Measurements from ENCODE around the gene PPP6R1. TPM values are rescaled to one million over a fixed set of nuclear protein-coding genes. Genes with fewer than 3 reads are reported as not detected.
A peak's percentile ranks its signal among the peaks of the same experiment; 100 is the strongest.

The PPP6R1 gene, protein sequence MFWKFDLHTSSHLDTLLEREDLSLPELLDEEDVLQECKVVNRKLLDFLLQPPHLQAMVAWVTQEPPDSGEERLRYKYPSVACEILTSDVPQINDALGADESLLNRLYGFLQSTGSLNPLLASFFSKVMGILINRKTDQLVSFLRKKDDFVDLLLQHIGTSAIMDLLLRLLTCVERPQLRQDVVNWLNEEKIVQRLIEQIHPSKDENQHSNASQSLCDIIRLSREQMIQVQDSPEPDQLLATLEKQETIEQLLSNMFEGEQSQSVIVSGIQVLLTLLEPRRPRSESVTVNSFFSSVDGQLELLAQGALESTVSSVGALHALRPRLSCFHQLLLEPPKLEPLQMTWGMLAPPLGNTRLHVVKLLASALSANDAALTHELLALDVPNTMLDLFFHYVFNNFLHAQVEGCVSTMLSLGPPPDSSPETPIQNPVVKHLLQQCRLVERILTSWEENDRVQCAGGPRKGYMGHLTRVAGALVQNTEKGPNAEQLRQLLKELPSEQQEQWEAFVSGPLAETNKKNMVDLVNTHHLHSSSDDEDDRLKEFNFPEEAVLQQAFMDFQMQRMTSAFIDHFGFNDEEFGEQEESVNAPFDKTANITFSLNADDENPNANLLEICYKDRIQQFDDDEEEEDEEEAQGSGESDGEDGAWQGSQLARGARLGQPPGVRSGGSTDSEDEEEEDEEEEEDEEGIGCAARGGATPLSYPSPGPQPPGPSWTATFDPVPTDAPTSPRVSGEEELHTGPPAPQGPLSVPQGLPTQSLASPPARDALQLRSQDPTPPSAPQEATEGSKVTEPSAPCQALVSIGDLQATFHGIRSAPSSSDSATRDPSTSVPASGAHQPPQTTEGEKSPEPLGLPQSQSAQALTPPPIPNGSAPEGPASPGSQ
- polyA plus RNA-seq (ENCODE audit: low read depth in 6 of 6) = 10 to 100 TPM; 21.4 to 81.1 (median 41.1) TPM

DNA sequence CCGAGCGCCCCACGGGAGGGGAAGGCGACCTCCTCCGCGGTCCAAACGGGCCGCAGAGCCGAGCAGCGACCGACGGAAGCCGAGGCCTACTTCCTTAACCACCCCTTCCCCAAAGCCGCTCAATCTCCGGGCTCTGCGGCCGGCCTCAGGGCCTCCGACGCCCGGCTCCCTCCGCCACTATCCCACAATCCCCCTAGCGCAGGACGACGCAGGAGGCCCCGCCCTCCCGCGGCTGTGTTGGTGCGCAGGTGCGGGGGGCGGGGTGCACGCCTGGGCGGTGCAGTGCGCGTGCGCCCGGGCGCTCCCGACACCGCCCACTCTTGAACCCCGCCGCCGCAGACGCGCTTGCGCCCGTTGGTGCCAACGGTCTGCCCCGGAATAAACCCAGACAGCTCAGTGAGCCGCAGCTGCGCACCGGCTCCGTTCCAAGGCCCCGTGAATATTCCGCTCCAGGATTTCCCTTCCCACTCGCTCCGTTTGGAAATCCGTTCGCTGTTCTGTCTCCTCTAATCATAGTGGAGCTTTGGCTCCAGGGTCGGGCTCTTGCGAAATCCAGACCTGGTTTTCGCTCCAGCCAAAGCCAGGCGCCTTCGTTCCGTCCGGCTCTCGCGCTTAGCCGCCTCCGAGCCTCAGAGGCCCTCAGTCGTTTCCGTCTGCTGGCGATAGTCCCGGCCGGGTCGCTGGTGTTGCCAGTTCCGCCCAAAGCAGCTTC lies at the start of gene PPP6R1:
TSS of gene PPP6R1 (minus strand) at position 190 of the 712 bp plus-strand sequence. CDS start 11,914 bp downstream, outside the sequence.
- Mint-ChIP-seq H3K4me1 (peaks cover 48 to 55% (median 51%) of the 10 kb centered on the region in 3 donors), H3K36me3 (peaks cover 0 to 25% of the 10 kb centered on the region in 2 donors)

DNA sequence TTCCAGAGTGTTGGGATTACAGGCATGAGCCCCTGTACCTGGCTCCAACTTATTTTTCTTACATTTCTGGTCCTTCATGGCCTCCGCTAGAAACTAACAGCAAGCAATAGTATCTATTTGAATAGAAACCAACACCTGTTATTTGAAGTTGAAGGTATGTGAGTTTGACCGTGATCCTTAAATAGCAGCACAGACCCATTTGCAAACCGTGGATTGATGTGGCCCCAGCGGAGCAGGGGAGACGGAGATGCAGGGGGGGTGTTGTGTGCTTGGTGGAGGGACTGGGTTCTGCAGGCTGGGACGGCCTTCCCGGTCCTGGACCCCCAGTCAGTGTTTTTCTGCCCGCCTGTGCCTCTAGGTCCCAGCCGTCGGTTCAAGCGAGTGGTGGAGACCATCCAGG lies 49.5 kb upstream of the PPP6R1 start:
- peak overlapping the region in 1 of 6 donors; percentile 44 for H3K27ac Mint-ChIP-seq
- DNase-seq (no peak), ATAC-seq (ENCODE audit: low read depth in 2 of 2) (no peak)
- H3K27me3 Mint-ChIP-seq = peaks cover 0 to under 1% (median 0%) of the 10 kb centered on the region in 3 donors
- H3K9me3 Mint-ChIP-seq = no peaks in the 10 kb centered on the region
- no peak overlapping the region for H3K4me3 Mint-ChIP-seq
- peaks cover 0 to 5% (median 3%) of the 10 kb centered on the region in 3 donors for H3K4me1 Mint-ChIP-seq
- no peaks in the 10 kb centered on the region for H3K36me3 Mint-ChIP-seq

More for the DNA sequence above, at the start of gene PPP6R1:
- peak; percentile 73 for ATAC-seq (ENCODE audit: low read depth in 2 of 2)
- peak; percentile 95 for DNase-seq
- H3K27me3 Mint-ChIP-seq = no peaks in the 10 kb centered on the region
- H3K9me3 Mint-ChIP-seq = peaks cover 0 to 1% (median 0%) of the 10 kb centered on the region in 7 donors
- peak within 1 kb of the TSS; percentile 95 to 100 (median 98) for H3K27ac Mint-ChIP-seq
- H3K4me3 Mint-ChIP-seq = peak within 1 kb of the TSS; percentile 92 to 100 (median 98)

DNA sequence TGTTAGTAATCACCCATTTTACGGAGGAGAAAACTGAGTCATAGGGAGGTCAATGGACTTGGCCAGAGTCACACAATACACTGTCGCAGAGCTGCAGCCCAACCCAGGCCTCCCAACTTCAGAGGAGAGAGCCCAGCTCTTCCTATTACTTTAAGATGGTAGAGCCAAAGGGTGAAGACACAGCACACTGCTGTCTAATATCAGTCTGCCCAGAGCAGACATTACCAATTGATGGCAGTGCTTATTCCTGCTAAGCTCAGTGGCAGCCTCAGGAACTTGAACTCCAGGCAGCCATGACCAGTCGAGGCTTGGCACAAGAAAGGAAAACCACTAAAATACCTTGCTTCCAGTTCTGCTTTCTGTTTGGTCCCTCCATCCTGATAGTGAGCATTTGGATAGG lies 47.9 kb upstream of the PPP6R1 start:
- ATAC-seq (ENCODE audit: low read depth in 2 of 2) (no peak), DNase-seq (no peak)
- Mint-ChIP-seq H3K27me3 (no peaks in the 10 kb centered on the region), H3K4me3 (no peak overlapping the region), H3K9me3 (no peaks in the 10 kb centered on the region), H3K4me1 (peaks cover 5 to 11% (median 8%) of the 10 kb centered on the region in 3 donors), H3K36me3 (no peaks in the 10 kb centered on the region), H3K27ac (no peak overlapping the region)

DNA sequence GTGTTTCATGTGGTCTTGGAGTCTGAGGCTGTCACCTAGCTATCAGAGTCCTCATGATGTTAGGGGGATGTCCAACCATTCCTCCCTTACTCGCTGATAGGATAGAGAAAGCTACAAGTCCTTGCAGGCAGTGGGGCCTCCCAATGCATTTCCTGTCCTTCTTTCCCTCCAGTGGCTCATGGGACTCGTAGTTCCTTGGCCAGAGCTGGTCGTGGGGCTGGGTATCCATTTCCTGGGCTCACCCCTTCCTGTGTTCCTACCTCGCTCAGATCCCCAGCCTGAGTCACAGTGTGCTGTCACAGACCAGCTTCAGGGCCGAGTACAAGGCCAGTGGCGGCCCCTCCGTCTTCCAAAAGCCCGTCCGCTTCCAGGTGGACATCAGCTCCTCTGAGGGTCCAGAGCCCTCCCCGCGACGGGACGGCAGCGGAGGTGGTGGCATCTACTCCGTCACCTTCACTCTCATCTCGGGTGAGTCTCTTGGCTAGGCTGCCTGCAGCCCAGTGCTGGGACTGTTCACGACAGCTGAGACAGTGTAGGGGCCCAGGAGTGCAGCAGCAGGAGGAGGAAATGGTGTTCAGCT lies 47.3 kb upstream of the PPP6R1 start:
- ATAC-seq (ENCODE audit: low read depth in 2 of 2) = no peak
- Mint-ChIP-seq H3K4me1 (peaks cover 10 to 18% (median 14%) of the 10 kb centered on the region in 3 donors), H3K4me3 (no peak overlapping the region)

DNA sequence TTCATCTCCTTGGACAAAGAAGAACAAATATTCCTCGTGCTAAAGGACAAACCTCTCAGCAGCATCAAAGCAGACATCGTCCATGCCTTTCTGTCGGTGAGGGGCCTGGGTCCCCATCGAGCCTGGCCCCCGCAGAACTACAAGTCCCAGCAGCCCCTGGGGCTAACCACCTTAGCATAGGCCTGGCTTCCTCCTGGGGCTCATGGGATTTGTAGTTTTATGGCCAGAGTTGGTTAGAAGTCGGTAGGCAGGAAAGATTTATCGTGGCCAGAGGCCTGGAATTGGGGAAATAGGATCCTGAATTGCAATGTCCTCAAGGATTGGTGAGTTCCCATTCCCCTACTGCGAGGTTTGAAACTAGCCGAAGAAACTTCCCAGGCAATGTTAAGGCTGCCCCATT lies 46.7 kb upstream of the PPP6R1 start:
- Mint-ChIP-seq H3K27ac (peak overlapping the region in 1 of 6 donors; percentile 89), H3K4me3 (peak overlapping the region in 3 of 8 donors; percentile 42 to 65 (median 59)), H3K9me3 (no peaks in the 10 kb centered on the region), H3K36me3 (no peaks in the 10 kb centered on the region), H3K4me1 (peaks cover 10 to 18% (median 15%) of the 10 kb centered on the region in 3 donors), H3K27me3 (no peaks in the 10 kb centered on the region)
- DNase-seq = peak; percentile 42
- peak; percentile 35 to 43 for ATAC-seq (ENCODE audit: low read depth in 2 of 2)

More for the DNA sequence above, 47.3 kb upstream of the PPP6R1 start:
- Mint-ChIP-seq H3K36me3 (no peaks in the 10 kb centered on the region), H3K27ac (peak overlapping the region in 1 of 6 donors; percentile 15), H3K9me3 (no peaks in the 10 kb centered on the region), H3K27me3 (no peaks in the 10 kb centered on the region)
- no peak for DNase-seq

DNA sequence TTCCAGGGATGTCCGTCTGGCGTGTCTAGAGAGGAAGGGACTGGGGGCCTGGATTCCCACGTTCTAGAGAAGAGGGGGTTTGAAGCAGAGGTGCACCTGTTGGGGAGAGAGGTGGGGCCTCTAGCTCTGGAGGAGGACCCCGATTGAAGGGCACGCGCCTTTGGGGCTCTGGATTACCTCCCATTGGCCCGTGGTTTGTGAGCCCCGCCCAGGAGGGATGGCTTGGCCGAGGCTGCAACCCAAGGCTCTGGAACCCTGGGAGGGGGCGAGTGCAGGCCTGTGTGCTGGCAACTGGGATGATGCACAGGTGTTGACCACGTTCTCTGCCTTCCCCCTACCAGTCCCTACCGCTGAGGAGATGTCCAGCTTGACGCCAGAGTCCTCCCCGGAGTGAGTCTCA lies 46.2 kb upstream of the PPP6R1 start:
- H3K27ac Mint-ChIP-seq = peak overlapping the region in 1 of 6 donors; percentile 47
- no peaks in the 10 kb centered on the region for H3K27me3 Mint-ChIP-seq
- no peak for ATAC-seq (ENCODE audit: low read depth in 2 of 2)
- no peaks in the 10 kb centered on the region for H3K36me3 Mint-ChIP-seq
- no peak for DNase-seq
- H3K9me3 Mint-ChIP-seq = no peaks in the 10 kb centered on the region
- H3K4me1 Mint-ChIP-seq = peaks cover 10 to 18% (median 15%) of the 10 kb centered on the region in 3 donors
- H3K4me3 Mint-ChIP-seq = no peak overlapping the region

DNA sequence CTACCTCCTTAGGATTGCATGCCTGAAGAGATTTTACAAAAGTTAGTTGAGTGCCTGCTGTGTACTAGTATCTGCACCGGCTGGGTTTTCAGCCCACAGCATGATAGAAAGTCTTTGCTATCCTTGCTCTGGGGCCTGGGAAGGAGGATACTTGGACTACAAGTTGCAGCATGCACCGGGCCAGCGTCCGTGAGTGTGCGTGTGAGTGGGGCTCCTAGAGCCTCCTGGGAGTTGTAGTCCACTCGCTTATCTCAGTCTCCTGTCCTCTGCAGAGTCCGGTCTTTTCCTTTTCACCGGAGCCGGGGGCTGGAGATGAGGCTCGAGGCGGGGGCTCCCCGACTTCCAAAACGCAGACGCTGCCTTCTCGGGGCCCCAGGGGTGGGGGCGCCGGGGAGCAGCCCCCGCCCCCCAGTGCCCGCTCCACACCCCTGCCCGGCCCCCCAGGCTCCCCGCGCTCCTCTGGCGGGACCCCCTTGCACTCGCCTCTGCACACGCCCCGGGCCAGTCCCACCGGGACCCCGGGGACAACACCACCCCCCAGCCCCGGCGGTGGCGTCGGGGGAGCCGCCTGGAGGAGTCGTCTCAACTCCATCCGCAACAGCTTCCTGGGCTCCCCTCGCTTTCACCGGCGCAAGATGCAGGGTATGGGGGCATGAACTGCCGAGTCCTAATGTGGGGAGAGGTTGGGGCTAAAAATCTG lies 45.6 kb upstream of the PPP6R1 start:
- H3K9me3 Mint-ChIP-seq = no peaks in the 10 kb centered on the region
- H3K4me3 Mint-ChIP-seq = peak overlapping the region in 1 of 8 donors; percentile 10
- H3K27ac Mint-ChIP-seq = peak overlapping the region in 1 of 6 donors; percentile 47
- no peaks in the 10 kb centered on the region for H3K36me3 Mint-ChIP-seq
- DNase-seq = no peak
- no peaks in the 10 kb centered on the region for H3K27me3 Mint-ChIP-seq
- no peak for ATAC-seq (ENCODE audit: low read depth in 2 of 2)
- H3K4me1 Mint-ChIP-seq = peaks cover 10 to 18% (median 15%) of the 10 kb centered on the region in 3 donors

DNA sequence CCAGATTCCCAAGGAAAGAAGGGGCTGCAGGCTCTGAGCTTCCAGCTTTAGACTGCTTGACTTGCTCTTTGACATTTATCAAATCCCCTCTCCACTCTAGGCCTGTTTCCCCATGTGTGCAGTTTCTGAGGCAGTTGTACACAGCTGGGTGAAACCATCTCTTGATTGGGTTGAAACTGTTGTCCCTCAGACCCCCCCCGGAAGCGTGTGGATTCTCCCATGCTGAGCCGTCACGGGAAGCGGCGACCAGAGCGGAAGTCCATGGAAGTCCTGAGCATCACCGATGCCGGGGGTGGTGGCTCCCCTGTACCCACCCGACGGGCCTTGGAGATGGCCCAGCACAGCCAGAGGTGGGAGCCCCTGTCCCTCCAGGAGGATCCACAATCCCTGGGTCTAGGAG lies 44.7 kb upstream of the PPP6R1 start:
- Mint-ChIP-seq H3K27ac (no peak overlapping the region), H3K36me3 (no peaks in the 10 kb centered on the region), H3K4me1 (peaks cover 10 to 18% (median 15%) of the 10 kb centered on the region in 3 donors), H3K27me3 (peaks cover 0 to under 1% (median 0%) of the 10 kb centered on the region in 3 donors), H3K9me3 (no peaks in the 10 kb centered on the region), H3K4me3 (no peak overlapping the region)
- ATAC-seq (ENCODE audit: low read depth in 2 of 2) (no peak), DNase-seq (no peak)

DNA sequence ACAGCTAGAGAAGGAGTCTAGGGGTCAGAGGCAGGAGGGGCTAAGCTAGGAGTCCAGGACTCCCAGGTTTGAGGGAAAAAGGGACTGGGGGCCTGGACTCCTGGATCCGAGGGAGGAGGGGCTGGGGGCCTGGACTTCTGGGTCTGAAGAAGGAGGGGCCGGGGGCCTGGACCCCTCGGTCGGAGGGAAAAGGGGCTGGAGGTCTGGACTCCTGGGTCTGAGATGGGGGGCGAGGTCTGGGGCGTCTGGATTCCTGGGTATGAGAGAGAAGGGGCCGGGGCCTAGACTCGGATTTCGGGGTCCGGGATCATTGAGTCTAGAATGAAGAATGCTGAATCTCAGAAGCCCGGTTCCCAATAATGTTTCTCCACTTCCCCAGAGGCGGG lies 43.5 kb upstream of the PPP6R1 start:
- Mint-ChIP-seq H3K4me3 (peak overlapping the region; percentile 64 to 93 (median 87)), H3K36me3 (no peaks in the 10 kb centered on the region), H3K27ac (peak overlapping the region; percentile 69 to 95 (median 87)), H3K27me3 (peaks cover 0 to 5% (median 0%) of the 10 kb centered on the region in 3 donors), H3K9me3 (no peaks in the 10 kb centered on the region), H3K4me1 (peaks cover 10 to 18% (median 15%) of the 10 kb centered on the region in 3 donors)
- no peak for ATAC-seq (ENCODE audit: low read depth in 2 of 2)
- DNase-seq = no peak

DNA sequence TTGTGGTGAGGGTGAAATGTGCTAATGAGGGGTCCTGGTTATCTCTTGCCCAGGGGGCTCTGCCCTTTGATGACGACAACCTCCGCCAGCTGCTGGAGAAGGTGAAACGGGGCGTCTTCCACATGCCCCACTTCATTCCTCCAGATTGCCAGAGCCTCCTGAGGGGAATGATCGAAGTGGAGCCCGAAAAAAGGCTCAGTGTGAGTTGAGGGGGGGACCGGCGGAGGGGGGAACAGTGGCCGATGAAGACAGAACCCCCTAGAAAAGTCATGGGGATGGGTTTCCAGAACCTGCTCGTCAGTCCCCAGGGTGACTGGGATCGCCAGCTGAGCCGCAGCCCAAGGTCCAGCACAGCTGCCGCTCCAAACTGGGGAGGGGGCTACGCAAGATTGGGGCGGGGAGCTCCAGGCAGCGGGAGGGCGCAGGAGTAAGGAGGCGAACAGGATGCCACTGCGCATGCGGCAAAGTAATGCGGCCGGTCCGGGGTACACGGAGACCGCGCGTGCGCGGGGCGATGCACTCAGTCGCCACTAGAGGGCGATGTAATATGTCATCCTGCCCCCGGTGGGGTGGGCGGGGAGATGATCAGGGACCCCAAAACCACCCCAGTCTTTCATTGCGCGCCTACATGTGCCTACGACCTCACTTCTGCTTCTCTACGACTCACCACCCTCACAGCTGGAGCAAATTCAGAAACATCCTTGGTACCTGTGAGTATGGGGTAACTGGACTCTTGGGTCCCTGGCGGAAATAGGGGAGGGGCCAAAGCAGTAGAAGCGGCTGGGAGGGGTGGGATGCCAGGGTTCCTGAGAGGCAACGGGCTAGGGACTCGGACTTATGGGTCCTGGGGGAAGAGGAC lies 42.9 kb upstream of the PPP6R1 start:
- no peaks in the 10 kb centered on the region for H3K9me3 Mint-ChIP-seq
- H3K4me1 Mint-ChIP-seq = peaks cover 10 to 18% (median 15%) of the 10 kb centered on the region in 3 donors
- H3K4me3 Mint-ChIP-seq = peak overlapping the region; percentile 64 to 93 (median 87)
- H3K27ac Mint-ChIP-seq = peak overlapping the region; percentile 69 to 95 (median 87)
- DNase-seq (peak; percentile 91), ATAC-seq (ENCODE audit: low read depth in 2 of 2) (peak; percentile 91 to 92)
- no peaks in the 10 kb centered on the region for H3K36me3 Mint-ChIP-seq
- peaks cover 0 to 5% (median 0%) of the 10 kb centered on the region in 3 donors for H3K27me3 Mint-ChIP-seq

DNA sequence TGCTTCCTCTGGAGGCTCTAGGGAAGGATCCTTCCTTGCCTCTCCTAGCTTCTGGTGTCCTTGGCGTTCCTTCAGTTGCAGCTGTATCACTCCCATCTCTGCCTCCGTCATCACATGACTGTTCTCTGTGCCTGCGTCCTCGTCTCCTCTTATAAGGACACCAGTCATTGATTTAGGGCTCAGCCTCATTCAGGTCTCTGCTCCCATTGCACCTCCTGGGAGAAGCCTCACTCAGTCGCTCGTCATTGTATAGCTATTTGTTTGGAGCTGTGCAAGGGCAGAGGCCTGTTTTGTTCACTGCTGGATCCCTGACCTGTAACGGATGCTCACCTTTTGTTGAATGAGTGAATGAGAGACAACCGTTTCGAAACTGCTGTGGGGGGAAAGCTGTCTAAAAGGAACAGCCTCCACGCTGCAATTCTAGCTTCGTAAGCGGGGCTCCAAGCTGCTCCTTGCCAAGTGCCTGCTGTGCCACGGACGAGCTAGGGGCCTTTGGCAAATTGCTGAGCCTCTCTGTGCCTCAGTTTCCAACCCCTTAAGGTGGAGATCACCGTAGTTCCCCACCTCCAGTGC lies 42.2 kb upstream of the PPP6R1 start:
- DNase-seq = no peak
- H3K4me1 Mint-ChIP-seq = peaks cover 10 to 18% (median 15%) of the 10 kb centered on the region in 3 donors
- H3K27me3 Mint-ChIP-seq = peaks cover 0 to 5% (median 0%) of the 10 kb centered on the region in 3 donors
- no peaks in the 10 kb centered on the region for H3K36me3 Mint-ChIP-seq
- H3K27ac Mint-ChIP-seq = peak overlapping the region in 2 of 6 donors; percentile 7 to 64
- H3K9me3 Mint-ChIP-seq = no peaks in the 10 kb centered on the region
- H3K4me3 Mint-ChIP-seq = peak overlapping the region; percentile 15 to 93 (median 87)
- ATAC-seq (ENCODE audit: low read depth in 2 of 2) = no peak
